Right ventricle myocardium inferior (tissue), 1 donor: ENCODE data around the gene NAA60. TPM values are rescaled to one million over a fixed set of nuclear protein-coding genes. Genes with fewer than 3 reads are reported as not detected.

Source experiments
- ATAC-seq: fragments of 200-7000 bp; cut with Tn5 transposase; one replicate; pipeline ENCODE4 v1.9.1; 2020; ENCODE audit warnings: mild to moderate bottlenecking, moderate library complexity
- DNase-seq: peaks from one replicate; pipeline ENCODE4 v3.0.0; 2021; ENCODE audit errors: missing footprints
- intact Hi-C: fragments of 100-400 bp; cut with DNase I; formaldehyde crosslinking; loops from one replicate; pipeline ENCODE4 v1.11.0; 2022
- long read RNA-seq: library from polyadenylated mRNA; unstranded; transcript quantifications from one replicate; pipeline ENCODE4 v2.0.0, GENCODE V29; 2021
- total RNA-seq: library from RNA; stranded (reverse); fragmentation: NEBNext Ultra II Directional; extraction: Animal tissue kit (Norgen Biotek cat#: 25700); gene quantifications from one replicate; pipeline ENCODE4 v1.2.1, GENCODE V29; 2021
- donor health status: DM: no; HTN: yes; CAD: no; lungs with severe emphysema.

NAA60 gene
- total RNA-seq: 42.7 TPM
- long read RNA-seq, transcript NAA60-229 (7 exons, 2,531 nt): major isoform, 24 of 46 reads
- long read RNA-seq, partial matches to known transcripts: 3 of 46 reads
- long read RNA-seq, other reads (novel, unspliced or antisense): 7 of 46 reads

DNA sequence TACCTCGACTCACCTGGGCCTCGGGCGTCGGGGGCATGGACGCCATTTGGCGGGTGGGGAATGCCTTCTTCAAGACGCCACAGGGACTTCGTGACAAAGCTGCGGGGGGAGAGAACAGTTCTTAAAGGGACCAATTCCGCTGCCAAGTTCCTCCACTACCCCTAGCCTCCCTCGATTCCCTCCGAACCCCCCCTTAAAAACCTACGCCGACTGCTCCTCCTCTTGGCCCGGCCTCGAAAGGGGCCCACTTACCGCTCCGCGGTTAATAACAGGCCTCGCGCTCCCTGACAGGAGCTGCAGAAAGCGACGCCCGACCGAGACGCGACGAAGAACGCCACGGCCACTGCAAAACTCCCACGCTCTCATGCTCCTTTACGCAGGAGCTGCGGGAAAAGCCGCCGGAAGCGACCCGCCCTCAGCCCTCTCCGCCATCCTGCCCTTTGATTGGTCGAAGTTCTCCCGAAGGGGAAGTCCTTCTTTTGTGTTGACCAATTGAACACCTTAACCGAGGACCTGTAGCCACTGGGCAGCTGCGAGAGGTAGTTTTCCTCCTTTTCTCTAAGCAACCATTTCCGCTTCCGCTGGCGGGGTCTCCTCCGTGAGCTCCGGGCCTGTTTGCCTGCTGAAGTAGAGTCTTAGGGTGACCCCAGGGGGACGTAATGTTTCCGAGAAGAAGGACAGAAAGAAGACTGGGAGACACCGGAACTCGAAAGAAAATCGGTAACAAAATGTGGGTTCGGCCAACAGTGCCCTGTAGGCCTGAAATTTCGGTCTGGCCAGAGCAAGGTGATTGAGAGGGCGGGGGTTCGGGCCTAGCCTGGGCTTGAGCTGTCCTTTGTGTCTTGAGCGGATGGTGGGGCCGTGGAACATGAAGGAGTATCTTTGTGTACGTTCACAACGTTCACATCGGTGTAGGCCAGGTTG, at the start of gene NAA60, which contains the start of gene ZNF597:
Gene NAA60, plus strand, starts transcription at position 573 of the 924 bp plus-strand sequence. CDS start 32,548 bp downstream, outside the sequence.
Gene ZNF597, minus strand, starts transcription at position 397 of the 924 bp plus-strand sequence. Its CDS starts 351 bp downstream, at position 46.
- intact Hi-C loops: loop anchor here (5.0 kb wide), 1 partner anchor 41 kb away; the partner anchor contains the start of genes ZNF174 and ZSCAN32
- ATAC-seq: peak; percentile 98

GRCh38 chr16:3400446-3400778, 43.1 kb upstream of the NAA60 start:
- intact Hi-C loops: loop anchor here (2.0 to 5.0 kb wide), 4 partner anchors 42 to 100 kb away; partner anchors contain the start of genes CLUAP1, NAA60, TIGD7 and ZNF597
- DNase-seq: no peak
- ATAC-seq: no peak

More for the DNA sequence above, at the start of gene NAA60, which contains the start of gene ZNF597:
- DNase-seq: peak; percentile 84

DNA sequence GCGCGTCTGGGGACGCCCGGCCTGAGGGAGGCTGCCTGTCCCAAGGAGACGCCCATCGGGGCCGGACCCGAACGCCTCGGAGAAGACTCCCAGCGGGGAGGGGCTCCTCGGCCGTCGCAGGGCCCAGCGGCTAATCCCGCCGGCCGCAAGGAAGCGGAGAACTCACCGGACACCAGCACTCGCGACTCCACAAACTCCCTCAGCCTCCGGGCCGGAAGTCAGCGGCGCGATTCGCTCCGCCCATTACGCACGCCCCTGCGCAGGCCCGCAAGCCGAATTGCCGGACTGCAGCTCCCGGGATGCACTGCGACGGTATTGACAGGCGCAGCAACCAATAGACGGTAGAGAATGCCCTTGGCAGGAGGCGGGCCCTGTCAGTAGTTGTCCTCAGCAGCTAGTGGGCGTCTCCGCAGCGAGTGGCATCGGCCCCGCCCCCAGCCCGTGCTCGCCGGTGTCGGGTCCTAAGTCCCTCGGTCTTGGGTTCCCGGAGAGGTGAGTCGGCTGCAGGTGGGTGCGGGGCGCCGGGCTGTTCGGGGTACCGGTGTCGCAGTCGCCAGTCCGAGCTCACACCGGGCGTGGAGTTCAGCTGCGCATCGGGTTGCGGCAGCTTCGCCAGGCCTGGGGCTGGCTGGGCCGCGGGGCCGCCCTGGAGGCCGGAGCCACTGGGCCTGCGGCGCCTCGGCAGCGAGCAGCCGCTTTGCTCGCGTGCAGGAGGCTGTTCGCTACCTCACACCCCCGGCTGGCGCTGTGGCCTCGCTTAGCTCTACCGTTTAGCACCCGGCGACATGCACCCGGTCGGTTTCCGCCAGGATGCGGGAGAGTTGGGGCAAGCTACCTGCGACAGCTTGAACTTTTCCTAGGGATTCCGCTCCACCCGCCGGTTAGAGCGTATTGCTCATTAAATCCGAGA, 42.4 kb upstream of the NAA60 start, which contains the start of the genes ZNF174 and ZSCAN32:
Gene ZNF174, plus strand, starts transcription at position 437 of the 910 bp plus-strand sequence. CDS start 790 bp downstream, outside the sequence.
Gene ZSCAN32, minus strand, starts transcription at position 226 of the 910 bp plus-strand sequence. CDS start 3,447 bp downstream, outside the sequence.
- intact Hi-C loops: loop anchor here (2.0 to 5.0 kb wide), 4 partner anchors 41 to 100 kb away; partner anchors contain the start of genes CLUAP1, NAA60, TIGD7 and ZNF597
- peak; percentile 99 for DNase-seq
- ATAC-seq: peak; percentile 100

DNA sequence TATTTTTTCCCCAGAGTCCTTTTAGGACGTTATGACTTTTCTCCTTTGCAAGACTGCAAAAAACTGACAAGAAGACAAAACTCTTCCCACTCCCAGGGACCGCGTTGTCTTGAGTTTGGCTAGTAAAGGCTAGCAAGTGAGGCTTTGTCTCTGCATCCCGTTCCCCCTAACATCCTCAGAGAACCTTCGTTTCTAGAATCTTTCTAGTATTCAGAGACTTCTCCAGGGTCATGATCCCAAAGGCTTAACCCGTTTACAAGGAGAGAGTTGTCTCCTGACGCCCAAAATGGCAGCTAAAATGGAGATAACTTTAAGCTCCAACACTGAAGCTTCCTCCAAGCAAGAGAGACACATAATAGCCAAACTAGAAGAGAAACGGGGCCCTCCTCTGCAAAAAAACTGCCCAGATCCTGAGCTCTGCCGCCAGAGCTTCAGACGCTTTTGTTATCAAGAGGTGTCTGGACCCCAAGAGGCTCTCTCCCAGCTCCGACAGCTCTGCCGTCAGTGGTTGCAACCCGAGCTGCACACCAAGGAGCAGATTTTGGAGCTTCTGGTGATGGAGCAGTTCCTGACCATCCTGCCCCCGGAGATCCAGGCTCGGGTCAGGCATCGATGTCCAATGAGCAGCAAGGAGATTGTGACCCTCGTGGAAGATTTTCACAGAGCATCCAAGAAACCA, 41.6 kb upstream of the NAA60 start:
- intact Hi-C loops: loop anchor here (2.0 to 5.0 kb wide), 4 partner anchors 40 to 99 kb away; partner anchors contain the start of genes CLUAP1, NAA60, TIGD7 and ZNF597
- no peak for DNase-seq
- ATAC-seq: no peak

GRCh38 chr16:3408561-3409197, 34.8 kb upstream of the NAA60 start:
- intact Hi-C loops: no loop called here
- ATAC-seq (no peak), DNase-seq (no peak)

GRCh38 chr16:3413730-3414379, 29.6 kb upstream of the NAA60 start:
- ATAC-seq (no peak), DNase-seq (no peak)
- intact Hi-C loops: no loop called here

DNA sequence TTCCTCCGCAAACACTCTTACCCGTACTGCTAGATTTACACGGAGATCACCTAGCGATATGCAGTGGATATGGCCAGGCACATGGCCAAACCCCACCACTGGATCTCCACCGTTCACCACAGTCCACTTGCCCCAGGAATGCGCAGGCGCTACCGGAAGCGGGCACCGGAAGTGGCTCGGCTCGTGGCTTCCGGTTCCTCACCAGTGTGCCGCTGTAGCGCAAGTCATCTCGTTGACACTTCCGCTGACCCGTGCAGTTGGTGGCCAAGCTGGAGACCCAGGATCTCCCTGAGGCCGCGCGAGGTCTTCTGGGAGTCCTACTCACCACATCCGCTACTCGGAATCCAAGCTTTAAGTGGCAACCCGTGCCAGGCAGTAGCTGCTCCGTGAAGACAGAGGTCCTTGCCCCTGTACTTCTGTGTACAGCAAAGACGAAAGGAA, 11.7 kb upstream of the NAA60 start:
- ATAC-seq: peak; percentile 70
- DNase-seq: peak; percentile 79
- intact Hi-C loops: no loop called here

GRCh38 chr16:3434373-3434772, 9.1 kb upstream of the NAA60 start:
- ATAC-seq: no peak
- no peak for DNase-seq
- intact Hi-C loops: no loop called here

GRCh38 chr16:3439637-3440036, 3.8 kb upstream of the NAA60 start:
- no peak for ATAC-seq
- intact Hi-C loops: loop anchor here (5.0 kb wide), 1 partner anchor 37 kb away; the partner anchor contains the start of genes ZNF174 and ZSCAN32
- no peak for DNase-seq

GRCh38 chr16:3444032-3444388, 530 bp downstream of the NAA60 start:
- DNase-seq: no peak
- intact Hi-C loops: loop anchor here (5.0 kb wide), 1 partner anchor 42 kb away; the partner anchor contains the start of genes ZNF174 and ZSCAN32
- ATAC-seq: peak; percentile 49

GRCh38 chr16:3454093-3454492, 10.6 kb downstream of the NAA60 start:
- intact Hi-C loops: no loop called here
- ATAC-seq: no peak

DNA sequence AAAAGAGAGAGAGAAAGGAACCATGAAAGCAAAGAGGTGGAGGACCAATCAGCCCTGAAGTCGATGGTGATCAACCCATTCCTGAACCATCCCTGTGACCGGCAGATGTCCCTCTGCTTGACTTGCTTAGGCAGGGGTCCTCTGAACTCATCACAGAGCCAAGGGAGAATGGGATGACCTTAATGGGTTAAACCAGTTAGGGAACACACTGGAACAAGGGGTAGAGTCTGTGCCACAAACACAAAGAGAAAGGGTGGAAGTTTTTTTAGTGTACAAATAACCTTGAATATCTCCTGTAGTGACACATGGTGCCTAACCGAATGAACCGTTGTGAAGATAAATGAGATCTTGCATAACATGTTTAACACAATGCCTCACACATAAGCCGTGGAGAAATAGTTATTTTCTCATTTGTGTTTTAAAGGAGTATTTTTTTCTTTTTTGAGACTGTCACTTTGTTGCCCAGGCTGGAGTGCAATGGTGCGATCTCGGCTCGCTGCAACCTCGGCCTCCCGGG, 11.2 kb downstream of the NAA60 start:
- DNase-seq (no peak), ATAC-seq (no peak)
- intact Hi-C loops: loop anchor here (5.0 kb wide), 2 partner anchors 147 to 172 kb away; partner anchors contain the start of genes TIGD7, ZNF263 and ZNF75A

More at GRCh38 chr16:3454093-3454492, 10.6 kb downstream of the NAA60 start:
- DNase-seq: no peak

DNA sequence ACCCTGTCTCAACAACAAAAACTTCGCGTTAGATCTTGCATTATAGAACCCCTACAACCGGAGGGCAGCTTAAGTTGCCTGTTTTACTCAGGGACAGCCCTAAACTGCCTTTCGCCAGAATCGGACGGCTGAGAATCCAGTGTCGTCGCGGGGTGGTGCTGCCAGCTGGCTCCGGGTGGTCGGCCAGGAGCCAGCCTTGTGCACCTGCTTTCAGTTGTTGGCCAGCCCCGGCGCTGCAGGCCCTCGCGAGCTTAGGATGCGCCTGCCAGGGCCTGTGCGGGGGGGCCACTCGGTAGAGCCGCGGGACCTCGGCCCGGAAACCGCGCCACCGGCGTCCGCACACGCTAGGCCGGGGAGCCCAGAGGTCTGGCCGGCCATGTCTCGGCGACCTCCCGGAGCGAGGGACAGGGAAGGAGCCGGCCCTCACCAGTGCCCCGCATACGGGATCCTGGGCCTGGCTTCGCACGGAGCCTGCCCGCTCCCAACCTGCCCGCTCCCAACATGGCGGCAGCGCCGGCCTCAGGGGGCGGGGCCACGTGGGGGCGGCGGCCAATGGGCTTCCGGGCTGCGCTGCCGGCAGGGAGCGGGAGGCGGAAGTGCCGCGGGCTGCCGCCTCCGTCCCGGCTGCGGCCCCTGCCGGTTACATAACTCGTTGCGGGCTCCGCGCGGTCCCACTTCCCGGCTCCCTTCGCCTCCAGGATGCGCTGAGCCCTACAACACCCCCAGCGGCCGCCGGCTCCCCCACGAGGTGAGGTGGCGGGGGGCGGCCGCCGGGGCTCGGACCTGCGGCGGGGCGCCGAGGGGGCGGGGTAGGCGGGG, 14.2 kb downstream of the NAA60 start:
- DNase-seq (peak; percentile 96), ATAC-seq (peak; percentile 92)
- intact Hi-C loops: loop anchor here (2.0 to 5.0 kb wide), 3 partner anchors 57 to 175 kb away; partner anchors contain the start of genes TIGD7, ZNF174, ZNF263 and ZNF75A

DNA sequence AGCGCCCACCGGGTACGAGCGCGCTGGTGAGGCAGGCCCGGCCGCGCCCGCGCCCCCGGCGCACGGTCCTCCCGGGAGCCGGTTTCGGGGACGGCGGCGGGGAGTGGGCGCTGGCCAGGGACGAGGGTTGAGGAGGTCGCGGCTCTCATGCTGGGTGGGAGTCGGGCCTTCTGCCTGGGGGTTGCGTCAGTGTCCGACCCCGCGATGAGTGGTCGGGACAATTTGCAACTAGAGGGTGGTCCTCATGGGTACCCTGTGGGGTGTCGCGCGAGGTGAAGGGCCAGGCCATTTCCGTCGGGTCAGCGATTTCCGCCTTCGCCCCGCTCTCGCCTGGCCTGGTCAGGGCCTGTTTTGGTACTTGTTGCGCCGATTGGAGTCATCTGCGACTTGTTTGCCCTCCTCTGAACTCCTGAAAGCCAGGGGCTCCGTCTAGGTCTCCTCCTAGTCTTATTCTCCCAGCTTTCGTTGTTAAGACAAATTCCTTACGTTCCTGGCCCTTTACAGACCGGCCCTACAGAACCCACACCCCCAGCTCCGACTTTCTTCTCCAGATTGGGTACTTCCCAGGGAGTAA, 14.9 kb downstream of the NAA60 start:
- ATAC-seq (no peak), DNase-seq (no peak)

GRCh38 chr16:3458852-3459361, 15.4 kb downstream of the NAA60 start:
- DNase-seq (no peak), ATAC-seq (no peak)
- intact Hi-C loops: loop anchor here (2.0 to 5.0 kb wide), 3 partner anchors 58 to 177 kb away; partner anchors contain the start of genes TIGD7, ZNF174, ZNF263 and ZNF75A

More for the DNA sequence above, 14.9 kb downstream of the NAA60 start:
- intact Hi-C loops: loop anchor here (2.0 to 5.0 kb wide), 3 partner anchors 58 to 176 kb away; partner anchors contain the start of genes TIGD7, ZNF174, ZNF263 and ZNF75A
